WTC11 (cell line): ENCODE data around the gene C3orf18.

Source experiments
- CREM ChIP-seq: sonication (generic); formaldehyde crosslinking; IDR thresholded peaks from 2 replicates; pipeline ENCODE4 v1.8.1; 2022; ENCODE audit warnings: mild to moderate bottlenecking, missing genetic modification reagents, moderate library complexity
- ETV6 ChIP-seq: sonication (generic); formaldehyde crosslinking; IDR thresholded peaks from 2 replicates; pipeline ENCODE4 v1.8.1; 2022; ENCODE audit warnings: mild to moderate bottlenecking, missing genetic modification reagents
- FOXJ3 ChIP-seq: sonication (generic); formaldehyde crosslinking; IDR thresholded peaks from 2 replicates; pipeline ENCODE4 v1.9.0; 2021; ENCODE audit warnings: missing genetic modification reagents, mild to moderate bottlenecking, borderline replicate concordance
- FOXP1 ChIP-seq: sonication (generic); formaldehyde crosslinking; IDR thresholded peaks from 2 replicates; pipeline ENCODE4 v1.8.0; 2022; ENCODE audit warnings: missing genetic modification reagents, mild to moderate bottlenecking, moderate library complexity, borderline replicate concordance
- IRF2 ChIP-seq: sonication (generic); formaldehyde crosslinking; IDR thresholded peaks from 2 replicates; pipeline ENCODE4 v1.8.0; 2022; ENCODE audit warnings: low read depth, missing genetic modification reagents, borderline replicate concordance
- JAZF1 ChIP-seq: fragments of 250-450 bp; sonication (Bioruptor Pico); IDR thresholded peaks from 2 replicates; pipeline ENCODE4 v1.9.0; 2021; ENCODE audit warnings: moderate library complexity, mild to moderate bottlenecking, inconsistent platforms
- MLX ChIP-seq: sonication (generic); formaldehyde crosslinking; IDR thresholded peaks from 2 replicates; pipeline ENCODE4 v1.8.1; 2023; ENCODE audit warnings: mild to moderate bottlenecking, missing genetic modification reagents, moderate library complexity
- ZNF121 ChIP-seq: sonication (generic); formaldehyde crosslinking; IDR thresholded peaks from 2 replicates; pipeline ENCODE4 v1.8.0; 2023; ENCODE audit warnings: missing genetic modification reagents
- TF ChIP-seq, protein P1 (sequence below): fragments of 200-600 bp; IDR thresholded peaks from 2 replicates; pipeline ENCODE4 v1.8.0; 2022; ENCODE audit warnings: antibody characterized with exemption
- TF ChIP-seq, protein P2 (sequence below): sonication (generic); formaldehyde crosslinking; IDR thresholded peaks from 2 replicates; pipeline ENCODE4 v1.8.0; 2022; ENCODE audit warnings: mild to moderate bottlenecking, missing genetic modification reagents
- TF ChIP-seq, protein P3 (sequence below): fragments of 250-450 bp; sonication (Bioruptor Pico); IDR thresholded peaks from 2 replicates; pipeline ENCODE4 v1.9.0; 2021; ENCODE audit warnings: mild to moderate bottlenecking, borderline replicate concordance
- TF ChIP-seq, protein P4 (sequence below): sonication (generic); formaldehyde crosslinking; IDR thresholded peaks from 2 replicates; pipeline ENCODE4 v1.8.0; 2022; ENCODE audit warnings: missing genetic modification reagents

- TF ChIP-seq, protein P1, sequence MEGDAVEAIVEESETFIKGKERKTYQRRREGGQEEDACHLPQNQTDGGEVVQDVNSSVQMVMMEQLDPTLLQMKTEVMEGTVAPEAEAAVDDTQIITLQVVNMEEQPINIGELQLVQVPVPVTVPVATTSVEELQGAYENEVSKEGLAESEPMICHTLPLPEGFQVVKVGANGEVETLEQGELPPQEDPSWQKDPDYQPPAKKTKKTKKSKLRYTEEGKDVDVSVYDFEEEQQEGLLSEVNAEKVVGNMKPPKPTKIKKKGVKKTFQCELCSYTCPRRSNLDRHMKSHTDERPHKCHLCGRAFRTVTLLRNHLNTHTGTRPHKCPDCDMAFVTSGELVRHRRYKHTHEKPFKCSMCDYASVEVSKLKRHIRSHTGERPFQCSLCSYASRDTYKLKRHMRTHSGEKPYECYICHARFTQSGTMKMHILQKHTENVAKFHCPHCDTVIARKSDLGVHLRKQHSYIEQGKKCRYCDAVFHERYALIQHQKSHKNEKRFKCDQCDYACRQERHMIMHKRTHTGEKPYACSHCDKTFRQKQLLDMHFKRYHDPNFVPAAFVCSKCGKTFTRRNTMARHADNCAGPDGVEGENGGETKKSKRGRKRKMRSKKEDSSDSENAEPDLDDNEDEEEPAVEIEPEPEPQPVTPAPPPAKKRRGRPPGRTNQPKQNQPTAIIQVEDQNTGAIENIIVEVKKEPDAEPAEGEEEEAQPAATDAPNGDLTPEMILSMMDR = no peak
- TF ChIP-seq, protein P2, sequence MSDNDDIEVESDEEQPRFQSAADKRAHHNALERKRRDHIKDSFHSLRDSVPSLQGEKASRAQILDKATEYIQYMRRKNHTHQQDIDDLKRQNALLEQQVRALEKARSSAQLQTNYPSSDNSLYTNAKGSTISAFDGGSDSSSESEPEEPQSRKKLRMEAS = peak; percentile 95
- TF ChIP-seq FOXJ3 (CRISPR knock-in tag) = no peak
- TF ChIP-seq, protein P3, sequence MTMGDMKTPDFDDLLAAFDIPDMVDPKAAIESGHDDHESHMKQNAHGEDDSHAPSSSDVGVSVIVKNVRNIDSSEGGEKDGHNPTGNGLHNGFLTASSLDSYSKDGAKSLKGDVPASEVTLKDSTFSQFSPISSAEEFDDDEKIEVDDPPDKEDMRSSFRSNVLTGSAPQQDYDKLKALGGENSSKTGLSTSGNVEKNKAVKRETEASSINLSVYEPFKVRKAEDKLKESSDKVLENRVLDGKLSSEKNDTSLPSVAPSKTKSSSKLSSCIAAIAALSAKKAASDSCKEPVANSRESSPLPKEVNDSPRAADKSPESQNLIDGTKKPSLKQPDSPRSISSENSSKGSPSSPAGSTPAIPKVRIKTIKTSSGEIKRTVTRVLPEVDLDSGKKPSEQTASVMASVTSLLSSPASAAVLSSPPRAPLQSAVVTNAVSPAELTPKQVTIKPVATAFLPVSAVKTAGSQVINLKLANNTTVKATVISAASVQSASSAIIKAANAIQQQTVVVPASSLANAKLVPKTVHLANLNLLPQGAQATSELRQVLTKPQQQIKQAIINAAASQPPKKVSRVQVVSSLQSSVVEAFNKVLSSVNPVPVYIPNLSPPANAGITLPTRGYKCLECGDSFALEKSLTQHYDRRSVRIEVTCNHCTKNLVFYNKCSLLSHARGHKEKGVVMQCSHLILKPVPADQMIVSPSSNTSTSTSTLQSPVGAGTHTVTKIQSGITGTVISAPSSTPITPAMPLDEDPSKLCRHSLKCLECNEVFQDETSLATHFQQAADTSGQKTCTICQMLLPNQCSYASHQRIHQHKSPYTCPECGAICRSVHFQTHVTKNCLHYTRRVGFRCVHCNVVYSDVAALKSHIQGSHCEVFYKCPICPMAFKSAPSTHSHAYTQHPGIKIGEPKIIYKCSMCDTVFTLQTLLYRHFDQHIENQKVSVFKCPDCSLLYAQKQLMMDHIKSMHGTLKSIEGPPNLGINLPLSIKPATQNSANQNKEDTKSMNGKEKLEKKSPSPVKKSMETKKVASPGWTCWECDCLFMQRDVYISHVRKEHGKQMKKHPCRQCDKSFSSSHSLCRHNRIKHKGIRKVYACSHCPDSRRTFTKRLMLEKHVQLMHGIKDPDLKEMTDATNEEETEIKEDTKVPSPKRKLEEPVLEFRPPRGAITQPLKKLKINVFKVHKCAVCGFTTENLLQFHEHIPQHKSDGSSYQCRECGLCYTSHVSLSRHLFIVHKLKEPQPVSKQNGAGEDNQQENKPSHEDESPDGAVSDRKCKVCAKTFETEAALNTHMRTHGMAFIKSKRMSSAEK (CRISPR knock-in tag) = no peak
- TF ChIP-seq ZNF121 (CRISPR knock-in tag) = no peak
- TF ChIP-seq JAZF1 (CRISPR knock-in tag) = no peak
- TF ChIP-seq, protein P4, sequence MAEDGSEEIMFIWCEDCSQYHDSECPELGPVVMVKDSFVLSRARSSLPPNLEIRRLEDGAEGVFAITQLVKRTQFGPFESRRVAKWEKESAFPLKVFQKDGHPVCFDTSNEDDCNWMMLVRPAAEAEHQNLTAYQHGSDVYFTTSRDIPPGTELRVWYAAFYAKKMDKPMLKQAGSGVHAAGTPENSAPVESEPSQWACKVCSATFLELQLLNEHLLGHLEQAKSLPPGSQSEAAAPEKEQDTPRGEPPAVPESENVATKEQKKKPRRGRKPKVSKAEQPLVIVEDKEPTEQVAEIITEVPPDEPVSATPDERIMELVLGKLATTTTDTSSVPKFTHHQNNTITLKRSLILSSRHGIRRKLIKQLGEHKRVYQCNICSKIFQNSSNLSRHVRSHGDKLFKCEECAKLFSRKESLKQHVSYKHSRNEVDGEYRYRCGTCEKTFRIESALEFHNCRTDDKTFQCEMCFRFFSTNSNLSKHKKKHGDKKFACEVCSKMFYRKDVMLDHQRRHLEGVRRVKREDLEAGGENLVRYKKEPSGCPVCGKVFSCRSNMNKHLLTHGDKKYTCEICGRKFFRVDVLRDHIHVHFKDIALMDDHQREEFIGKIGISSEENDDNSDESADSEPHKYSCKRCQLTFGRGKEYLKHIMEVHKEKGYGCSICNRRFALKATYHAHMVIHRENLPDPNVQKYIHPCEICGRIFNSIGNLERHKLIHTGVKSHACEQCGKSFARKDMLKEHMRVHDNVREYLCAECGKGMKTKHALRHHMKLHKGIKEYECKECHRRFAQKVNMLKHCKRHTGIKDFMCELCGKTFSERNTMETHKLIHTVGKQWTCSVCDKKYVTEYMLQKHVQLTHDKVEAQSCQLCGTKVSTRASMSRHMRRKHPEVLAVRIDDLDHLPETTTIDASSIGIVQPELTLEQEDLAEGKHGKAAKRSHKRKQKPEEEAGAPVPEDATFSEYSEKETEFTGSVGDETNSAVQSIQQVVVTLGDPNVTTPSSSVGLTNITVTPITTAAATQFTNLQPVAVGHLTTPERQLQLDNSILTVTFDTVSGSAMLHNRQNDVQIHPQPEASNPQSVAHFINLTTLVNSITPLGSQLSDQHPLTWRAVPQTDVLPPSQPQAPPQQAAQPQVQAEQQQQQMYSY = no peak
- TF ChIP-seq MLX (CRISPR knock-in tag) = 0 out of 2 replicates have a peak, but pooled peaks have one; percentile 39
- no peak for TF ChIP-seq IRF2 (CRISPR knock-in tag)
- peak; percentile 59; the same call in 1 of the 2 replicates for TF ChIP-seq ETV6 (CRISPR knock-in tag)
- peak; percentile 96 for TF ChIP-seq FOXP1
- no peak; the same call in 1 of the 2 replicates for TF ChIP-seq CREM (CRISPR knock-in tag)
These were observed 41.6 kb downstream of the C3orf18 start for GRCh38 chr3:50525987-50526386.
